Activated CD8-positive, alpha-beta memory T cell treated with anti-CD3 and anti-CD28 coated beads, Interleukin-2, amount 50 U/mL, for 1 hour (primary cell): Measurements from ENCODE around the gene SEL1L3.
"Not testable (repeated sequence)": the region's sequence is repeated elsewhere in the genome, so short reads cannot be mapped to it uniquely, and the experiment has no call there.

Experiments
- DNase-seq: peaks from one replicate; pipeline ENCODE4 v3.0.0-alpha.2; 2020; ENCODE audit errors: extremely low read depth

The SEL1L3 gene

GRCh38 chr4:25862411-25863346 is at the start of gene SEL1L3:
TSS of gene SEL1L3 (minus strand) at chr4:25862988. CDS start at chr4:25862836, 152 bp downstream.
- no peak for DNase-seq

DNA sequence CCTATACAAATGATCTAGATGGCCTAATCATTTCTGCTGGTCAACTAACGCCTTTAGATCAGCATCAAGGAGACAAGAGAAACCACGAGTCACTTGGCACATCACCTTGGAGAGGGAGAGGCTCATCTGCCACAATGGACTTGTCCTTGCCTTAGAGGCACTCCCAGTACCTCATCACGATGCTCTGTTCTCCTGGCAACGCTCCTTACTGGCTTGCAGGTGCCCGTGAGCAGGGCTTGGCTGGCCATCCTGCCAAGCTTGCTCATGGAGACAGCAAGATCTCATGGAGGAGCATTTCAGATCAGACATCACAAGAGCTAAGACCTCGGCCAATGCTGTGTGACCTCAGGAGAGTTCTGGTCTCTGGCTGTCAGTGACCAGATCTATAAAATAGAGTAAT is 48.6 kb upstream of the SEL1L3 start:
- DNase-seq: no peak

DNA sequence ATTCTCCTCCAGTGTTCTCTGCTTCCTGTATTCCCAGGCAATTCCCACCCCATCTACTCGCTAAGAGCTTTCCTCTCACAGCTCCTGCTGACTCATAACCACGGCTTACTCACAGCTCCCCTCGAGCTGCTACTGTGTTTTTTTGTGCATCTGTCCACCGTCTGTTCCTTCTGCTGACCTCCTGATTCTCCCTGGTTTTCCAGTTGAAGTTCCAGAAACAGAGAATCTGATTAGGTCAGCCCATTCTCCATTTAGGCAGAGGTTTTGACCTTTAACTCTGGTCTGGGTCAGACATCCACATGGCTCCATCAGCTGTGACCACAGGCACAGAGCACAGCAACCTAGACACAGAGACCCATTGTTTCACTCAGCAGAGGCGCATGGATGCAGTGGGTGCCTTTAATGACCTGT is 45.7 kb upstream of the SEL1L3 start:
- no peak for DNase-seq

GRCh38 chr4:25906113-25906512 is 43.3 kb upstream of the SEL1L3 start:
- not testable (repeated sequence) for DNase-seq

DNA sequence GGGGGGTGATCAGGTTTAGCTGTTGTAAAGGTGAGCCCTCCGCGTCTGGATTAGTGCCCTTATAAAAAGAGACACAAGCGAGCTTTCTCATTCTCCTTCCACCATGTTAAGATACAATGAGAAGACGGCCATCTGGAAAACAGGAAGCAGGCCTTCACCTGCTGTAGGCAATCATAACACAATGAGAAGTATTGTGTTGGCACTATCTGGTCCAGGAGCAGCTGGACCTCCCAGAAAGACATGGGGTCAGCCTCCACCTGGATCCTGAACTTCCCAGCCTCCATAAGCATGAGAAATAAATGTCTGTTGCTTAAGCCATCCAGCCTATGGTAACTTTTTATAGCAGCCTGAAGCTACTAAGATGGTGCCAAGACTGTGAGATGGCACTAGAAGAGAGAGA is 42.6 kb upstream of the SEL1L3 start:
- DNase-seq: no peak

- no peak for DNase-seq
These were observed 41.9 kb upstream of the SEL1L3 start for GRCh38 chr4:25904748-25905082.

- DNase-seq: no peak
These were observed 41.3 kb upstream of the SEL1L3 start for GRCh38 chr4:25903900-25904747.

GRCh38 chr4:25901030-25901430 is 38.2 kb upstream of the SEL1L3 start:
- no peak for DNase-seq

DNA sequence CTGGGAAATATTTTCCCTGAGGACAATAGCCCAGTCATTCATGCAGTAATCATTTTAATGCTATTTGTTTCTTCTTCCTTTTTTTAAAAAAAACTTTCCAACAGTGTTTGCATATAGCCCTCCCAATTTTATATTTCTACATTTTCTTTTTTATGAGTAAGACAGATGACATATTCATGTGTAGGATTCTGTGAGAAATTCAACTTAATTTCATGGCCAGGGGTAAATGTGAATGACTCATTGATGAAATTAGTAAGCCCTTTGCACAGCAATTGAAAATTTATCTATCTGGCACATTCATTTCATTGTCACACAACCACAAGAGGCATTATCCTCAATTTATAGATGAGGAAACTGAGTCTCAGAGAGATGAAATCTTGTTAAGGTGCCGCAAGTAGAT is 37.5 kb upstream of the SEL1L3 start:
- DNase-seq: no peak

DNA sequence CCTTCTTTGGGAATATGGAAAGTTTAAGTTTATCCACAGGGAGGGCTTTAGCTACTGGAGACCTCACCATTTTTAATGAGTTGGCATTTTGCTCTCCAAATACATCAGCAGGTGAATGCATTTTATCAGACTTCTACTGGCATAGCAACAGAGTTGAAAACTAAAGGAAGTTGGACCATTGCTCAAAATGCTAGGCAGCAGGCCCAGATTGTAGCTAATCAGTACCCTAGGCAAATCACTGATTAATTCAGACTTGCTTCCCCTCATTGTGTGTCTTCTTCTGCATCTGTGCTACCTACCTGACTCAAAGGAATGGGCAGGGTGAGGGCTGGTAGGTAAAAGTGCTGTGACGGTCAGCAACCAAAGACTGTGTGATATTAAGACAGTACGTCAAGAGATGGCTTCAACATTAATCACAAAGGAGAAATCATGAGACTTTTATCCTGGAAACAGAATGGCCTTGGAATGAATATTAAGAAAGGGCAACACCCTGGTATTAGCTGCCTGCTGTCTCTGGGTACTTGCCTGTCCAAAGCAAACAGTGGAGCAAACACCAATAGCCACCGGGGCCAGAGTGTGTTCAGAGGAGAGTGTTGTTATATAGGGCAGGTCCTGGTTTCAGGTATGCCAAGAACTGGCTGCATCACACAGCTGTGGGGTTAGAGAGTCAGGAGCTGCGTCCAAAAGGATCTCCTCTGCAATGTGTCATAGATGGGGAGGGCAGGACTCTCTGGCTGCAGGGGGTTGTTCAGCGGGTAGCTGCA is 34.2 kb upstream of the SEL1L3 start:
- DNase-seq: no peak

DNA sequence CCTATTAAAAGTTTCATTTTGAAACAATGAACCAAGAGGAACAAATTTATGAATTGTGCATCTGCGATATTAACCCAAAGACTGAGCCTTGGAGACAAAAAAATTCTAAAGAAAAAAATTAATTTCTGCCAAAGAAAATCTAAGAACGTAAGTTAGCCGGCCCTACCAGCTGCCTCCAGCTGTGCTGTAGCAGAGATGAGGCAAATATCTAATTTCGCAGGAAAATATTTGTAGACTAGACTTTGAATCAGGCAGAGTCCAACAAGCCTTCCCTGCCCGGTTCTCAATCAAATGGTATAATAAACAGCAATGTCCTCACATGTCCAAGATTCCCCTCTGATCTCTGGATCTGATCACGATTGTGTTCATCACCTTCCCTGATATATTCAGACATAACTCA is 30.0 kb upstream of the SEL1L3 start:
- DNase-seq: no peak

GRCh38 chr4:25890571-25891485 is 28.0 kb upstream of the SEL1L3 start:
- DNase-seq: no peak

- no peak for DNase-seq
These were observed 27.1 kb upstream of the SEL1L3 start for GRCh38 chr4:25889589-25890503.

DNA sequence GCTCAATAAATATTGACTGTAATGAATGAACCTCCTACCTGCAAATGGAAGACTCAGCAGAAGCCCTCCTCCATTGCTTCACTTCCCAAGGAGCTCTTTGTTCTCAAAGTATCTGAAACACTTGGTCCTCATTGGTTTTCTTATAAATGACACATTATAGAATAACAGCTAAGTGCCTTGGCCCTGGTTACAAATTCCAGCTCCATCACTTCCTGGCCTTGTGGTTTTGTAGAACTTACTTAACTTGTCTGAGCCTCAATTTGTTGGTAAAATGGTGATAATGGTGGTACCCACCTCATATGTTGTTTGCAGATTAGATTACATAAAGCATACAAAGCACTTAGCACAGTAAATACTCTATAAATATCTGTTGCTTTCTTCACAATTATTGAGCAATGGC is 26.0 kb upstream of the SEL1L3 start:
- no peak for DNase-seq

- DNase-seq: no peak
These were observed 21.4 kb upstream of the SEL1L3 start for GRCh38 chr4:25884031-25884782.

DNA sequence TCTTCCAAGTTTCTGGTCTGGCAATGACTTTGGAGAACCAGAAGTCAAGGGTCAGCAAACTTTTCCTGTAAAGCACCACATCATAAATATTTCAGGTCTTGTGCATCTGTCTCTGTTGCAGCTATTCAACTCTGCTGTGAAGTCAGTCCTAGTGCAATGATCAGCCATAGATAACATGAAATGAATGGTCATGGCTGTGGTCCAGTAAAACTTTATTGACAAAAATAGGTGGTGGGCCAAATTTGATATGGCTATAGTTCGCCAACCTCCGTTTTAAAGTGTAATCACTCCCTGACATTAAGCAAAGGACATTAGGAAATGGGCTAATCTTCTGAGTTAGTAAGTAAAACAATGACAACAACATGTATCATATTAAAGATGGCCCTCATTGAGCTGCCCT is 20.8 kb upstream of the SEL1L3 start:
- DNase-seq: no peak

- no peak for DNase-seq
These were observed 19.4 kb upstream of the SEL1L3 start for GRCh38 chr4:25882226-25882625.

DNA sequence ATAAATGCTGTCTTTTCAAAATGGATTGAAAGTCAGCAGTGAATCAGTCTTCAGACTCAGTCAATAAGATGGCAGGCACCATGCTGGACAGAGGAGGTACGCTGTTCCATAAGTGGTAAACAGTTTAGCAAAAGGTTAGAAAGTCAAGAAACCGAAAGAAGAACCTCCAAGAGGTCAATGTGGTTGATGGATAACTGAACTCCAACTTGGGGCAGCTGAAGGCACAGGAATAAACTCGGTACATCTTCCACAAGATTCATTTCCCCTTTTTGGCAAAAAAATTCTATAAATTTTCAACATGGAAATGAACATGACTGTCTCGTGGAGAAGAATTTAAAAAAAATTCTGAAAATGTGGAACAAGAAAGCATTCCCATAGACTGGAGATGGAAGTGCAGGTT is 18.4 kb upstream of the SEL1L3 start:
- DNase-seq: no peak

DNA sequence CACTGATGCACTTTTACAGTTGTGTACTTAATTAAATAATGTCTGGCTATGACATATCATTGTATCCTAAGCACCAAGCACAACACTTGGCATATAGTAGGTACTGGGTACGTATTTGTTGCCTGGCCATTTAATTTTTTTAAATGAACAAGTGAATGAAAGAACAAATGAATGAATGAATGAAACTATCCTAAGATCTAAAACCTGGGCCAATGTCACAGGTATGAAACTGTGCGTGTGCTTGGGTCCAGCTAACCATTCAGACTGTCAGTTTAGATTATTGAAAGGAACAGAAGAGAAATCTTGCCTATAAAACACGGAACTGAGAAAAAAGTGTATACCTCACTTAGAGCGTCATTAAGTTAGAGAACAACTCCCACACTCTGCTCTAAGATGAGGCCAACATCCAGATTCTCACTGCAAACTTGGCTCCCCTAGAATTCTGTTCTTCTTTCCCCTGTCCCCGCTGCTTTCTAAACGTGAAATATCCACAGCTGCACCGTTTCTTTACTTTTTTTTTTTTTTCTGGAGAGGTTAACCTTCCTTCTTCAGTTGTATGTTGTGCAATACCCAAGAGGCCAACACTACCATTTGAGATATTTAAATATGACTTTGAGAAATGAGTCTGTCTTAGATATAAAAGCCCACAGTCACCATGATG is 17.3 kb upstream of the SEL1L3 start:
- no peak for DNase-seq
